SK-N-SH (cell line): Measurements from ENCODE around the gene ACLY. TPM values are rescaled to one million over a fixed set of nuclear protein-coding genes. Genes with fewer than 3 reads are reported as not detected.
A peak's percentile ranks its signal among the peaks of the same experiment; 100 is the strongest.

Source experiments
- CTCF ChIA-PET: fragments of 300-600, 350-600 bp; formaldehyde crosslinking; extraction: SDS; loops from one replicate; lab custom pipeline; 2021; lab: Yijun Ruan, JAX
- POLR2A ChIA-PET: fragments of 350-600 bp; sonication (Branson Sonifier 250); formaldehyde crosslinking; extraction: SDS; loops from one replicate; lab custom pipeline; 2020; ENCODE audit warnings: antibody characterized with exemption, inconsistent platforms; lab: Yijun Ruan, JAX
- DNase-seq: peaks from one replicate; pipeline ENCODE4 v3.0.0; 2012
- H2AFZ ChIP-seq: fragments of 200-600 bp; sonication (generic); 2 replicates; pipeline ENCODE4 v1.8.1; 2016; ENCODE audit warnings: antibody characterized with exemption, mild to moderate bottlenecking, low read depth
- H3F3A ChIP-seq: fragments of 200-600 bp; sonication (generic); replicated peaks from 2 replicates; pipeline ENCODE3; 2016; ENCODE audit warnings: antibody characterized with exemption, mild to moderate bottlenecking; ENCODE audit not compliant: insufficient read depth
- H3K27ac ChIP-seq, 2 experiments: fragments of 200-500 bp in 1 of 2; fragments of 200-600 bp in 1 of 2; sonication (Bioruptor generic) in 1 of 2; sonication (generic), shearing (Covaris generic) in 1 of 2; 2 replicates each; pipeline versions ENCODE4 v1.5.1 to v1.6.1; 2014 to 2016; ENCODE audit warnings: low read depth in 2 of 2, inconsistent platforms in 1 of 2, low read length in 1 of 2, mild to moderate bottlenecking in 1 of 2, mixed read lengths in 1 of 2
- H3K27me3 ChIP-seq: fragments of 200-600 bp; sonication (generic), shearing (Covaris generic); 2 replicates; pipeline ENCODE4 v1.6.1; 2016; ENCODE audit warnings: mixed run types; ENCODE audit not compliant: insufficient read depth
- H3K36me3 ChIP-seq, 2 experiments: fragments of 200-500 bp in 1 of 2; fragments of 200-600 bp in 1 of 2; sonication (Bioruptor generic) in 1 of 2; sonication (generic) in 1 of 2; replicated peaks in 1 of 2; 2 replicates each; pipeline versions ENCODE3 to v1.5.1; 2014 to 2016; ENCODE audit warnings: low read length in 1 of 2, mild to moderate bottlenecking in 1 of 2; ENCODE audit not compliant: insufficient read depth in 2 of 2, control insufficient read depth in 1 of 2
- H3K4me1 ChIP-seq, 2 experiments: fragments of 200-500 bp in 1 of 2; fragments of 200-600 bp in 1 of 2; sonication (Bioruptor generic) in 1 of 2; sonication (generic), shearing (Covaris generic) in 1 of 2; 2 replicates each; pipeline versions ENCODE4 v1.5.1 to v1.6.1; 2014 to 2016; ENCODE audit warnings: low read depth in 1 of 2, low read length in 1 of 2, mixed run types in 1 of 2; ENCODE audit not compliant: insufficient read depth in 2 of 2, control insufficient read depth in 1 of 2
- H3K4me2 ChIP-seq: fragments of 200-600 bp; sonication (generic), shearing (Covaris generic); 2 replicates; pipeline ENCODE4 v1.6.1; 2017; ENCODE audit warnings: mixed run types
- H3K4me3 ChIP-seq, 2 experiments: fragments of 200-500 bp in 1 of 2; fragments of 200-600 bp in 1 of 2; sonication (Bioruptor generic) in 1 of 2; sonication (generic), shearing (Covaris generic) in 1 of 2; 2 replicates each; pipeline versions ENCODE4 v1.5.1 to v1.8.1; 2014 to 2016; ENCODE audit warnings: low read depth in 2 of 2, inconsistent platforms in 1 of 2, low read length in 1 of 2, mild to moderate bottlenecking in 1 of 2, mixed read lengths in 1 of 2, moderate library complexity in 1 of 2
- H3K79me2 ChIP-seq: fragments of 200-600 bp; sonication (generic); 2 replicates; pipeline ENCODE4 v1.8.1; 2017; ENCODE audit warnings: mild to moderate bottlenecking; ENCODE audit not compliant: insufficient read depth
- H3K9ac ChIP-seq: fragments of 200-600 bp; sonication (generic); 2 replicates; pipeline ENCODE4 v1.6.1; 2017; ENCODE audit warnings: mixed run types
- H3K9me2 ChIP-seq: fragments of 200-600 bp; sonication (generic); 2 replicates; pipeline ENCODE4 v1.6.1; 2017; ENCODE audit warnings: mixed run types
- H3K9me3 ChIP-seq: fragments of 200-600 bp; sonication (generic); 2 replicates; pipeline ENCODE4 v1.6.1; 2017; ENCODE audit warnings: mixed run types, mild to moderate bottlenecking, moderate library complexity
- H4K20me1 ChIP-seq: fragments of 200-600 bp; sonication (generic); 2 replicates; pipeline ENCODE4 v1.6.1; 2017; ENCODE audit warnings: mild to moderate bottlenecking, mixed run types; ENCODE audit not compliant: insufficient read depth
- CHD2 ChIP-seq: fragments of 150-350 bp; IDR thresholded peaks from 2 replicates; pipeline ENCODE4 v1.6.1; 2018; ENCODE audit warnings: low read length; ENCODE audit not compliant: partially characterized antibody
- ELF1 ChIP-seq: IDR thresholded peaks from 2 replicates; pipeline ENCODE4 v1.4.0; 2012
- EZH2phosphoT487 ChIP-seq: fragments of 200-600 bp; sonication (generic); IDR thresholded peaks from 2 replicates; pipeline ENCODE4 v1.6.1; 2017; ENCODE audit warnings: low read depth, mixed run types, mild to moderate bottlenecking, antibody characterized with exemption, moderate library complexity, borderline replicate concordance
- FOSL2 ChIP-seq: IDR thresholded peaks from 2 replicates; pipeline ENCODE4 v1.4.0; 2012; ENCODE audit warnings: low read depth, mild to moderate bottlenecking, moderate library complexity, borderline replicate concordance
- FOXJ3 ChIP-seq: sonication (generic); formaldehyde crosslinking; IDR thresholded peaks from 2 replicates; pipeline ENCODE4 v1.5.1; 2020; ENCODE audit warnings: mild to moderate bottlenecking, missing genetic modification reagents
- FOXM1 ChIP-seq: IDR thresholded peaks from 2 replicates; pipeline ENCODE4 v1.4.0; 2012; ENCODE audit warnings: low read depth, mild to moderate bottlenecking
- GABPA ChIP-seq: IDR thresholded peaks from 2 replicates; pipeline ENCODE4 v1.4.0; 2012; ENCODE audit warnings: low read depth, mild to moderate bottlenecking
- MAX ChIP-seq: IDR thresholded peaks from 2 replicates; pipeline ENCODE4 v1.4.0; 2012; ENCODE audit warnings: low read depth
- MEF2A ChIP-seq: IDR thresholded peaks from 2 replicates; pipeline ENCODE4 v1.4.0; 2012; ENCODE audit warnings: low read depth, borderline replicate concordance
- NFIC ChIP-seq: IDR thresholded peaks from 2 replicates; pipeline ENCODE4 v1.4.0; 2012; ENCODE audit warnings: borderline replicate concordance
- PBX3 ChIP-seq: IDR thresholded peaks from 2 replicates; pipeline ENCODE4; 2012
- POLR2AphosphoS5 ChIP-seq: IDR thresholded peaks from 2 replicates; pipeline ENCODE4 v1.6.1; 2012; ENCODE audit warnings: low read depth, low read length
- RCOR1 ChIP-seq: fragments of 150-350 bp; IDR thresholded peaks from 2 replicates; pipeline ENCODE4 v1.6.1; 2017; ENCODE audit warnings: antibody characterized with exemption, low read length
- REST ChIP-seq: IDR thresholded peaks from 2 replicates; pipeline ENCODE4 v1.6.1; 2012; ENCODE audit warnings: mild to moderate bottlenecking, low read depth, low read length, moderate library complexity
- RXRA ChIP-seq: IDR thresholded peaks from 2 replicates; pipeline ENCODE4 v1.4.0; 2012; ENCODE audit warnings: low read depth, mild to moderate bottlenecking, borderline replicate concordance
- SIN3A ChIP-seq: IDR thresholded peaks from 2 replicates; pipeline ENCODE4 v1.6.1; 2012; ENCODE audit warnings: low read depth, mild to moderate bottlenecking, low read length, moderate library complexity, borderline replicate concordance
- TEAD4 ChIP-seq: IDR thresholded peaks from 2 replicates; pipeline ENCODE4 v1.4.0; 2012; ENCODE audit warnings: mild to moderate bottlenecking, borderline replicate concordance; ENCODE audit not compliant: insufficient read depth
- USF1 ChIP-seq: IDR thresholded peaks from 2 replicates; pipeline ENCODE4 v1.4.0; 2012; ENCODE audit warnings: low read depth, borderline replicate concordance
- WGBS: methylation state at CpG from one replicate; pipeline ENCODE4 v1.1.6; 2017; ENCODE audit warnings: low lambda C conversion rate; 5-methylcytosine and 5-hydroxymethylcytosine counted together
- polyA plus RNA-seq, 3 experiments: library from polyadenylated mRNA; depleted of rRNA; stranded (reverse); fragments of >200 nt; gene quantifications; 2 replicates each; pipeline ENCODE4 v1.2.3, GENCODE V29; 2012

ACLY gene
- polyA plus RNA-seq, 1 of the 3 experiments (the other 2 are of a cell fraction) = 163 TPM

- Histone ChIP-seq H3K27ac (no peak within 1 kb of the TSS), H3F3A (no peaks in the 10 kb centered on the region), H3K4me2 (peak within 1 kb of the TSS; percentile 95), H3K4me3 (peak within 1 kb of the TSS in 1 of 2 experiments; percentile 91; a peak in 2 of 4 replicates), H4K20me1 (no peaks in the 10 kb centered on the region), H3K79me2 (peaks cover 20% of the 10 kb centered on the region; the same call in 1 of the 2 replicates), H3K9ac (no peak within 1 kb of the TSS), H3K9me3 (no peaks in the 10 kb centered on the region), H2AFZ (peak within 1 kb of the TSS; percentile 96; the same call in 1 of the 2 replicates), H3K36me3 (peaks cover under 1 to 7% of the 10 kb centered on the region in 2 experiments), H3K4me1 (peaks cover 0 to 8% of the 10 kb centered on the region in 2 experiments; a peak in 1 of 4 replicates), H3K27me3 (no peaks in the 10 kb centered on the region), H3K9me2 (no peaks in the 10 kb centered on the region)
- ChIA-PET POLR2A (no interaction called here), CTCF (interaction anchor here (0.9 to 1.7 kb wide), 4 partner anchors 10 to 142 kb away, joined by 3 to 5 read pairs (median 4); no protein-coding TSS in a partner anchor)
- TF ChIP-seq EZH2phosphoT487 (no peak), TEAD4 (no peak), POLR2AphosphoS5 (no peak), ELF1 (no peak), NFIC (no peak), PBX3 (no peak), USF1 (no peak), RXRA (no peak), FOXM1 (no peak), RCOR1 (no peak)
- no peak for DNase-seq
- 95% methylated on average over 9 of the region's 15 CpGs for WGBS
Observed at GRCh38 chr17:41837761-41838538, 80.8 kb downstream of the ACLY start, which contains the start of gene KLHL10. TSS of gene KLHL10 (plus strand) at chr17:41837825. CDS start at chr17:41837933, 108 bp downstream.

- DNase-seq = no peak
- Histone ChIP-seq H3K27me3 (no peaks in the 10 kb centered on the region), H3K9ac (0 out of 2 replicates have a peak overlapping the region, but pooled peaks have one; percentile 21), H3K36me3 (peaks cover 7 to 17% of the 10 kb centered on the region in 2 experiments), H3K4me1 (peaks cover 0 to 8% of the 10 kb centered on the region in 2 experiments; a peak in 1 of 4 replicates), H3F3A (no peaks in the 10 kb centered on the region), H3K79me2 (peaks cover 20% of the 10 kb centered on the region; the same call in 1 of the 2 replicates), H3K9me2 (no peaks in the 10 kb centered on the region), H2AFZ (peak overlapping the region; percentile 96), H3K4me3 (peak overlapping the region; percentile 71 to 91), H4K20me1 (no peaks in the 10 kb centered on the region), H3K4me2 (peak overlapping the region; percentile 95), H3K27ac (no peak overlapping the region; a peak in 1 of 4 replicates), H3K9me3 (no peaks in the 10 kb centered on the region)
- ChIA-PET CTCF (interaction anchor here (0.7 to 1.6 kb wide), 2 partner anchors 13 to 35 kb away, joined by 3 to 4 read pairs; no protein-coding TSS in a partner anchor), POLR2A (interaction anchor here (1.1 to 2.2 kb wide), 2 partner anchors 25 to 28 kb away, joined by 3 to 6 read pairs; partner anchors contain the start of genes KLHL11 and P3H4)
- WGBS = 55% methylated on average over 21 of the region's 21 CpGs
- TF ChIP-seq MEF2A = no peak
- TF ChIP-seq FOXJ3 (CRISPR knock-in tag) = no peak
- TF ChIP-seq MAX = no peak
- TF ChIP-seq GABPA = no peak
- TF ChIP-seq CHD2 = no peak
- TF ChIP-seq SIN3A = no peak
- TF ChIP-seq FOSL2 = no peak
- no peak for TF ChIP-seq FOXM1
- no peak for TF ChIP-seq REST
Observed at GRCh38 chr17:41836550-41837196, 82.1 kb downstream of the ACLY start.
